HuH-7.5 (cell line): ENCODE results near the gene PCARE.
"Not testable (repeated sequence)": the region's sequence is repeated elsewhere in the genome, so short reads cannot be mapped to it uniquely, and the experiment has no call there.

Experiments used
- DNase-seq: peaks from one replicate; pipeline ENCODE4 v3.0.0; 2011; ENCODE audit warnings: low spot score

Gene PCARE

DNA sequence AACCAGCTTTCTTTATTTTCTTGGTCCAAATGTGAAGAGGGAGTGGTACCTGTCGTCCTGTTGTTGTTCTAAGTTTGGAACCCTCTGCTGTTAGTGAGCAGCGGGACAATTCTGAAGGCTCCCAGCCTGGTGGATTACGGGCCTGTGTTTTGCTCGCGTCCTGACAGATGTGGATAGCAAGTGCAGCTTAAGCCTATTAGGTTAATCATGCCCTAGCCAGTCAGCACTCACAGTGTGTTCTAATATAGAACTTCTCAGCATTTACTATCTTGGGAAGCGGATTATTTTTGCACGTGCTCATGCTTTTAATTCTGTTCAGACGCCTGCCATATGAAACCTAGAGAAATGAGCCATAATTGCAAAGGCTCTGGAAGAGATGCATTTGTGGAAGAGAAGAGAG, at the start of gene PCARE:
PCARE (minus strand) TSS at position 113 of the 400 bp plus-strand sequence. CDS start 262 bp downstream, outside the sequence.
- DNase-seq = no peak

- DNase-seq = no peak
Observed at GRCh38 chr2:29123617-29124349, 49.5 kb upstream of the PCARE start.

DNA sequence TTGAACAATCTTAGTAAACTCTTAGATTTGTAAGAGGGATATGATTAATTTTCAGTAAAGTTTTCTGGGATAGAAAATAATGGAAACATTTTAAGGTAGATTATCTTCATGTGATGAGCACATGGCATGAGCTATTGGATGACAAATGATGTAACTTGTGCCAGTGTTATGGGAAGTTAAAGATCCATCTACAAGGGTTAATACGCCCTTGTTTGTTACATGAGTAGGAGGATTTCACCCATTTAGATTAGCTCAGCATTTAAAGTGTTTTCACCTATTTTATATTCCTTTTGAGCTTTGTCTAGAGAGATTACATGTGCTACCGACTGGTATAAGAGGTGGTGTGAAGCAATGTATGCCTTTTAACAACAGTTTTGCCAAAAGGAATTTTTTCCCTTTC, 46.5 kb upstream of the PCARE start:
- DNase-seq = no peak

DNA sequence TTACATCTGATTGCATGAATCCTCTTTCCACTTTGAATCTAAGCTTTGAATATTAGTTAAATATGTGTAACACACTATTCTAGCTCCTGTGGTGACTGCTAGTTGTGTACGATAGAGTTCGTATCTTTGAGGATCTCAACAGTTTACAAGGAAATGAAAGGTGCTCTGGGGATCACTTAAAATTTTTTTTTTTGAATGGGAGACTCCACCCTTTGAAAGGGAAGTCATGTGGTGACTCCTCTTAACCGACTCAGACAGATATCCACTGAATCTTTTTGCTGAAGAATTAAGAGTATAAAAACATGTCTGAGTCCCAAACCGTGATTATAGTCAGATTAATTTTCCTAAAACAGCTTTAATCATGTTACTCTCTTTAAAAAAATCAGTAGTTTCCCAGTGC, 44.9 kb upstream of the PCARE start:
- no peak for DNase-seq

DNA sequence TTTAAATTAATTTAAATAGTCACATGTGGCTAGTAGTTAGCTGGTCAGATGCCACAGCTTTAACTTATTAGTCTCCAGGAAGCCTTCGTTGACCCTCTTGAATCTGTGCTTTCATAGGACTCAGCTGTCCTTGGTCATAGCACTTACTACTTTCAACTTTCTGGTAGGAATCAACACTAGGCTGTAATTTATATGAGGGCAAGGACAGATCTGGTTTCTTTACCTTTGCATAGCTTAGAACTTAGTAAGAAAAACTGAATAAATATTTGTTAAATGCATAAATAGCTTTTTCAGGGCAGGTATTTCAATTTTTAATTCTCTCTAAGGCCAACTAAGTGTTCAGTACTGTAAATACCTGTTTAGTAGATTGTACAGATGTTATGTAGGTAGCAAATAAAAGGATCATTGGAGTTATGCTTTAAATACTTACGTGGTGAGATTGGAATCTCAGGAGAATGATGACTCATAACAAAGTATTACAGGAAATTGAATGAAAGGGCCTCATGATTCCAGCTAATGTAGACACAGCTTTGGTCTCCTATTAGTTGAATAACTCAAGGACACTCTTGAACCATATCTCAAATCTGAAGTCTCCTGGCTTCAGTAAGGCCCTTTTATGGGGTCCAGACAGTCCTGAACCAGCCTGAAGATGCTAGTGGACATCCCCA, 43.4 kb upstream of the PCARE start:
- no peak for DNase-seq

DNA sequence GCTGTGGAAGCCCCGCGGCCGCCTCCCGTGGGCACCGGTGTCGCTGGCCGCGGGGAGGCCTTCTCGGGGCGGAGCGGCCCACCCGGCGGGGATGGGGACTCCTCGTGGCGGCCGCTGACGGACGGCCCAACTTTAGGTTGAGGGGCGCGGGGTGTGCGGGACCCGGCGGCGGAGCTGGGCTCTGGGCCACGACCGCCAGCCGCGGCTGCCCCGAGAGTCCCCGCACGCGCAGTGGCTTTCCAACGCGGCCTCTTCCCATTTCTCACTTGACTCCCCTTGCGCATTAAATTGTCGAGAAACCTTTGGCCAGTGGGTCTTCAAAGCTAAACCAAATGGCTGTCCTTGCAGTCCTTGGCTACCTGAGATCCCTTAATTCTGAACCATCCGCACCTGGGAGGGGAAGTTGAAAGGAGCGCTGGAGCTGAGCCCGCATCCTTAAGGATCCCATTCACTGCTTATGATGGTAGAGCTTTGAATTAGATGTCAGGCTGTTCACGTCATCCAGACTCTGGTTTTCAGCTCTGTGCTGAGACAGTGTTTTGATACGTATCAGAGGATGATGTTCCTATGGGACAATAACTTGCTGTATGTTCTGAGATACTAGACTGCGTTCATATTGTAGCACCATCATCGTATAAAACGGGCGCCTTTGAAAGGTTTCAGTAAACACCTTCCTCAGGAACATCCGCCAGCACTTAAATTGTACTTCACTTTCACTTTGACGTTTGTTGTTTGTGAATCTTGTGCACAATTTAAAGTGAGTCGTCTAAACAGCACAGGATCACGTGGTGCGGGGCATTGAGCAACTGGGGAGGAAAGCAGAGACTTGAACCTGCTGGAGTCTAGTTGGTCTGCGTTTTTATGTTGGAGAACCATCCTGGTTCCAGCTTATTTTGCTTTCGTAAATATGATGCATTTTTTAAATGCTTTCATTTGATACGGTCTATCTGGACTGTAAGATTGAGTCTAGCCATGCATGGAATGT, 41.8 kb upstream of the PCARE start:
- peak; percentile 40 for DNase-seq

DNA sequence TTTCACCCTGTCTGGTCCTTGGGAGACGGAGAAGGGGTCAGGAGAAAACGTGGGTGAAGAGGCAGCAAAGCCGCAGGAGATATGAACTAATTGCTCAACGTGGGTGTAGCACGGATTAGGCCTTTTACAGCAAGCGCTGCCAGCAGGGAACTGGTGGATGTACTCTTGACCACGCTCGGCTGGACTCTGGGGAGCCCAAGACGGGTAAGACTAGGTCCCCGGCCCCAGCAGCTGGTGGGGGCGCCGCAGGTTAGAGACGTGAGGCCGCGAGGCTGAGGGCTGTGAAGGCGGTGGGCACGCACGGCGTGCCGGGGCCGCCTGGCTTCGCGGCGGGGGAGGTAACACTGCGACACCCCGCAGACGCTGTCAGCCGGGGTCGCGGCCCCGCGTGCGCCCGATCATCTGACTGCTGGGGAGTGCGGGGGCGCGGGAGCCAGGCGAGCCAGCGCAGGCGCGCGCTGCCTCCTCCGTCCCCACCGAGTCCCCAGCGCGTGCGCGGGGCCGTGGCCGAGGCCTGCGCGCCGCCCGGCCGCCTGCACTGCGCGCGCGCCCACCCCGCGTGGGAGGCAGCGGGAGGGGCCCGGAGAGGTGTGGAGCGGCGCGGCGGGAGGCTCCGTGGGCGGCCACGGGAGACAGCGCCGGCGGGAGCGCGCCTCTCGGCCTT, 40.8 kb upstream of the PCARE start, which contains the start of gene CLIP4:
CLIP4 (plus strand) TSS at position 470 of the 664 bp plus-strand sequence. CDS start 5,974 bp downstream, outside the sequence.
- peak; percentile 50 for DNase-seq

GRCh38 chr2:29114586-29114945, 40.2 kb upstream of the PCARE start:
- no peak for DNase-seq

GRCh38 chr2:29113891-29114321, 39.6 kb upstream of the PCARE start:
- DNase-seq = no peak

DNA sequence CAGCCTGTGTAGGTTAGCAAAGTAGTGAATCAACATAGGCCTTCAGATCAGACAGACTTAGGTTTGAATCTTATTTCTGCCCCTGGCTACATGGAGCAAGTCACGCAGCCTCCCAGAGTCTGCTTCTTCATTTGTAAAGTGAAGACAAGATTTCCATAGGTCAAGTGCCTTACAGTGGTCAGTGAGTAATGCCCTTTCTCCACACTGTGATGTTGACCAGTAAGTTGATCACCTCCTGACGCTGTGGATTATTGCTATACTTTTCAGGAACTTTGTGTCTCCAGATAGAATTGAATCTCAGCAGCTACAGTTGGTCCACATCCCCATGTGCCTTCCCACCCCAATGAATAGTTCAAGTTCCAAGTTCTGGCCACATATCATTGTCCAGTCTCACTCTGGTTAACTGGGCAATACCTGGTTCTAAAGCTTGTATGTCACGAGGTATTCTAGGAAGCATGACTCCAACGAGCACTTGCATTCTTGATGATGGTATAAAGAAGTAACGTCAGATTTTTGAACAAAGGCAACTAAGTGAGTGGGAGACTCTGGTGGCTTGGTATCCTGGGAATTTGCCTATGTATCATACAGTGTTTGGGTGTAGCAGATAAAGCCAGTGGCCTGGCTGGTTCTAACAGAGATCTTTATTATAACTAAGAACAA, 38.8 kb upstream of the PCARE start:
- DNase-seq = no peak

GRCh38 chr2:29112379-29112778, 38.1 kb upstream of the PCARE start:
- no peak for DNase-seq

GRCh38 chr2:29110916-29111535, 36.7 kb upstream of the PCARE start:
- DNase-seq = no peak

DNA sequence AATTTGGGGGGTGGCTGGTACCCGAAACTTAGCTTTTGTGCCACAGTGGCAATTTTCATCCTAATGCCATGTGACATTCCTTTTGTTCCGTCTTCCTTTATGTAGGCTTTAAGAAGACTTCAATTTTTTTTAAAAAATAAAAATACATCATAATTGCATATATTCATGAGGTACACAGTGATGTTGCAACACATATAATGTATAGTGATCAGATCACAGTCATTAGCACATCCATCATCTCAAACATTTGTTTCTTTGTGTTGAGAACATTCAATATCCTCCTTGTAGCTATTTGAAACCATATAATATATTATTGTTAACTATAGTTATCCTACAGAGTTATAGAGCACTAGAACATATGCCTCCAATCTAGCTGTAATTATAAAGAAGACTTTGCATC, 34.9 kb upstream of the PCARE start:
- no peak for DNase-seq

- DNase-seq = no peak
Observed at GRCh38 chr2:29108225-29108624, 33.9 kb upstream of the PCARE start.

GRCh38 chr2:29107547-29107946, 33.2 kb upstream of the PCARE start:
- DNase-seq = not testable (repeated sequence)

DNA sequence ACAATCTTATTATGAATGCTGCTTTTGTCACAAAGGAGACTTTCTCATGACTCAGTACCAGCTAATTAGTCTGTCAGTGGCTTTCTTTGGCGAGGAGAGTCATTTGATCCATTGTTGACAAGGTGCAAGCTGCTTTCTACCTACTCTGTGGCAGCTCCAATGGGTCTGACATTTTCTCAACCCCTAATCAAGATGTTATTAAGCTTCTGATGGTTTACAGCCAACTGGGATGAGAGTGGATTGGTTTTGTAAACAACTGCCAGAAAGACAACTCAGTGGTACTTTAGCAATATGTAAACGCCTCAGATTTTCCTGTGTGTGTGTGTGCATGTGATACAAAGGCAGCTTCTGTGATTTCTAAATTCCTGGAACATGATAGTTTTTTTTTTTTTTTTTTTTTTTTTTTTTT, 32.7 kb upstream of the PCARE start:
- DNase-seq = no peak

GRCh38 chr2:29106256-29106655, 31.9 kb upstream of the PCARE start:
- DNase-seq = no peak

DNA sequence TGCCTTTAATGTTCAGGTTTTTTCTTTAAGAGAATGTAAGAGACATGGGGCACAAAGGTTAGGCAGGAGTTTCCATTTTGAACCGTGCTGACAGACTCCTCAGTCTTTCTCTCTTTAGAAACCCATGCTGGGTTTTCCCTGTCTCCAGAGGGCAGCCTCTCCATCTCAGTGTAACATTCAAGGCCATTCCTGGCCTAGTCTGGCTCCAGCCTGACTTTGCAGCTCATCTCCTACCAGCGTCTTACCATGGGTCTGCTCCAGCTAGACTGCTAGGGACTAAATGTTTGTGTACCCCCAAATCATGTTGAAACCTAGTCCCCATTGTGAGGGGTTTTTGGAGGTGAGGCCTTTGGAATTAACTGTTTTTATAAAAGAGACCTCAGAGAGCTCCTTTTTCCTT, 31.1 kb upstream of the PCARE start:
- DNase-seq = no peak

DNA sequence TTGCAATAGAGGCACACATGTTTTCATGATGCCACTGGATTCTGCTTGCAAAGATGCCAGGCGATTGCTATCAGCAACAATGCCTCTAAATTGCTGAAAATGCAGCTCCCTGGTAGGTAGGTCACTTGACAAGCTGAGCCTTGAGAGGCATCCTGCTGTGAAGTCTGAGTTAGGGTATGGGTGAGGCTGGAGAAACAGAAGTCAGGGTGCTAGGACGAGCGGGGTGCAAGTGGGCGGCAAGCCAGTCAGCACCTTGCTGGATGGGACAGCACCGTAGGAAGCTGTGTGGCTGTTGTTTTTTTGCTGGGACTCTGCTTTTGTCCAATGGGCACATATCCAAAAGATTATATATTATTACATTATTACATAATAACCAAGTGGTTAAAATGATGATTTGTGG, 30.4 kb upstream of the PCARE start:
- DNase-seq = no peak

- DNase-seq = no peak
Observed at GRCh38 chr2:29100564-29100963, 26.2 kb upstream of the PCARE start.

DNA sequence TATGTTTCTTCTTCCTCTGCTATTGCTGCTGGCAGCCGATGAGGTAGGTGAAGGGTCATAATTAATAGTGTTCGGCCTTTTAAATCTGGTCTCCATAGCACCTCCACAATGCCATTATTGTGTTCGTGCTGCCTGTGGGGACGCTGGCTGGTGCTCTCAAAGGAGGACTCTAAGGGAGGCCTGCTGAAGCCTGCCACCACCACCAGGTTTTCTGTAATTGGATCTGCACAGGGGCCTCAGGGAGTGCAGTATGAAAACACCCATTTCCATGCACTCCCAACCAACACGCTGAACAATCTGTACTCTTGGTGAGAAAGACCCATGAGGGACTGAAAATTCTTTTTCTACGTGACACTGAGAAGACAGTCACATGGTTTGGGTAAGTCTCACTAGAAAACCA, 23.2 kb upstream of the PCARE start:
- no peak for DNase-seq
